ENCODE data around the gene RPS18.
A peak's percentile ranks its signal among the peaks of the same experiment; 100 is the strongest.
"Not testable (repeated sequence)": the region's sequence is repeated elsewhere in the genome, so short reads cannot be mapped to it uniquely, and the experiment has no call there.

RPS18 gene

DNA sequence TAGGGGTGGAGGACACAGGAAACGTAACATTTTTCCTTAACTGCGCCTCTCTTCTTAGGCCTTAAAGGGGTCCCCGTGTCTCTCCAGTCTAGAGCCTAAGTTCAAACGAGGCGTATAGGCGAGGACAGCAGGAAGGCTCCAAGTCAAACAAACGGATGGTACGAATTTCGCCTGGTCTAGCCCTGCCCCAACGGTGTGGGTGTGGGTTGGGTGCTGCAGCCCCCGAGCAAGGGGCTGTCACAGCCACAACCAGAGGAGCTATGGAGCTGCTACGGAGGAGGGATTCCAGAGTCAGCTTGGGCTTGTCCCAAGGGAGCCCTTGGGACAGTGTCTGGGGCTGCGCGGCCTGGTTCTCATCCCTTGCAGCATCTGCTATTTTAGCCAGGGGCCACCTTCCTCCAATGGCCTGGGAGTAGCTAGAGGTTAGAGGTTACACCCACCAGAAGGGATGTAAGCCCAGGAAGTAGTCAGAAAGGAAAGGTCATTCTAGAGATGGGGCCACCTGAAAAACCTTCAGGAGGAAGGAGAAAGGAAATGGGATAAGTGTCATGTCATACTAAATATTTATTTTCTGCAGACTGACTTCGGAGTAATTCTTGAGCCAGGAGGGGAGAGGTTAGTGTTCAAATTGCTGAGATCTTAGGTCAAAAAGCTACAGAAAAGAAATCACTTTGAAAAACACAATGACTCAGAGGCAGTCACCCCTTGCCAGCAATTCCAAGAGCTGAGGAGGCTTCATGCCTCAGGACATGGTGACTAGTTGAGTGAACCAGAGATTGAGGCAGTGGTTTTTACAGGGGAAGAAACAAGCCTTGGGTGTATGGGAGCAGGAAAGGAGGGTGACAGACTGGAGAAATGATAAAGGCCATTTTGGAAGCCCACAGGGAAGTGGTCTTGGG, 21.9 kb upstream of the RPS18 start:
- Histone ChIP-seq H3K4me1 (ENCODE audit: control insufficient read depth, insufficient read depth, low read length) (peaks cover 29% of the 10 kb centered on the region), H3K36me3 (ENCODE audit: insufficient read depth, low read length) (peaks cover 10% of the 10 kb centered on the region), H3K9me3 (replicated peaks; ENCODE audit: low read length) (no peaks in the 10 kb centered on the region), H3K4me3 (ENCODE audit: low read length) (peak overlapping the region; percentile 81), H3K9ac (ENCODE audit: low read depth, low read length) (peak overlapping the region; percentile 90), H3K27me3 (ENCODE audit: control insufficient read depth, insufficient read depth, low read length) (no peaks in the 10 kb centered on the region), H3K4me2 (ENCODE audit: low read length) (peak overlapping the region; percentile 96)

- Histone ChIP-seq H3K4me2 (ENCODE audit: low read length) (peak overlapping the region; percentile 96), H3K4me1 (ENCODE audit: control insufficient read depth, insufficient read depth, low read length) (peaks cover 29% of the 10 kb centered on the region), H3K9ac (ENCODE audit: low read depth, low read length) (no peak overlapping the region), H3K9me3 (replicated peaks; ENCODE audit: low read length) (no peaks in the 10 kb centered on the region), H3K36me3 (ENCODE audit: insufficient read depth, low read length) (peaks cover 10% of the 10 kb centered on the region), H3K27me3 (ENCODE audit: control insufficient read depth, insufficient read depth, low read length) (no peaks in the 10 kb centered on the region), H3K4me3 (ENCODE audit: low read length) (peak overlapping the region; percentile 51)
Measured at GRCh38 chr6:33250731-33251130, 21.1 kb upstream of the RPS18 start.

- H3K9ac ChIP-seq (ENCODE audit: low read depth, low read length): no peak overlapping the region
Measured at GRCh38 chr6:33251395-33252012, 20.4 kb upstream of the RPS18 start.

GRCh38 chr6:33252759-33253158, 19.1 kb upstream of the RPS18 start:
- no peak overlapping the region for H3K9ac ChIP-seq (ENCODE audit: low read depth, low read length)
- H3K4me1 ChIP-seq (ENCODE audit: control insufficient read depth, insufficient read depth, low read length): peaks cover 29% of the 10 kb centered on the region
- no peaks in the 10 kb centered on the region for H3K9me3 ChIP-seq (replicated peaks; ENCODE audit: low read length)
- no peaks in the 10 kb centered on the region for H3K27me3 ChIP-seq (ENCODE audit: control insufficient read depth, insufficient read depth, low read length)
- no peak overlapping the region for H3K4me2 ChIP-seq (ENCODE audit: low read length)
- H3K4me3 ChIP-seq (ENCODE audit: low read length): no peak overlapping the region
- H3K36me3 ChIP-seq (ENCODE audit: insufficient read depth, low read length): peaks cover 10% of the 10 kb centered on the region

More at GRCh38 chr6:33251395-33252012, 20.4 kb upstream of the RPS18 start:
- Histone ChIP-seq H3K4me3 (ENCODE audit: low read length) (no peak overlapping the region), H3K9me3 (replicated peaks; ENCODE audit: low read length) (no peaks in the 10 kb centered on the region), H3K36me3 (ENCODE audit: insufficient read depth, low read length) (peaks cover 10% of the 10 kb centered on the region), H3K4me1 (ENCODE audit: control insufficient read depth, insufficient read depth, low read length) (peaks cover 29% of the 10 kb centered on the region), H3K4me2 (ENCODE audit: low read length) (no peak overlapping the region), H3K27me3 (ENCODE audit: control insufficient read depth, insufficient read depth, low read length) (no peaks in the 10 kb centered on the region)

- no peak overlapping the region for H3K9ac ChIP-seq (ENCODE audit: low read depth, low read length)
- peaks cover 10% of the 10 kb centered on the region for H3K36me3 ChIP-seq (ENCODE audit: insufficient read depth, low read length)
- H3K4me3 ChIP-seq (ENCODE audit: low read length): no peak overlapping the region
- H3K27me3 ChIP-seq (ENCODE audit: control insufficient read depth, insufficient read depth, low read length): no peaks in the 10 kb centered on the region
- H3K4me1 ChIP-seq (ENCODE audit: control insufficient read depth, insufficient read depth, low read length): peaks cover 18% of the 10 kb centered on the region
- H3K4me2 ChIP-seq (ENCODE audit: low read length): no peak overlapping the region
- H3K9me3 ChIP-seq (replicated peaks; ENCODE audit: low read length): no peaks in the 10 kb centered on the region
Measured at GRCh38 chr6:33254591-33254990, 17.3 kb upstream of the RPS18 start.

DNA sequence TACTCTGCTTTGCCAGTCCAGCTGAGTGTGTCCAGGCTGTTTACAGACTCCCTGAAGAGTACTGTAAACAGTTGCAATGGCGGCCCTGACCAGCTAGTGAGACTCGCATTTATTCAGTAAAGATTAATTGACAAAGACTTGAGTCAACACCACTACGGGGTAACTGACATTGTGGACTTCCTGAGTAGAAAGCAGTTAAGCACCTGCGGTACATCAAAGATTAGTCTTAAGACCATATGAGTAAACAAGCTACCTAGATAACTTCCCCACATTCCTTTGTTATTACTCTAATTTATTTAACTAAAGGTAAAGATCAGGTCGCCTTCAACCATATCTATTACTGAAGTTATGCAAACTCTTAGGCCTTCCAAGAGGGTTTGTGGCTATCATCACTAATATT, 12.8 kb upstream of the RPS18 start:
- H3K9me3 ChIP-seq (replicated peaks; ENCODE audit: low read length): no peaks in the 10 kb centered on the region
- peaks cover 16% of the 10 kb centered on the region for H3K4me1 ChIP-seq (ENCODE audit: control insufficient read depth, insufficient read depth, low read length)
- no peak overlapping the region for H3K4me2 ChIP-seq (ENCODE audit: low read length)
- no peak overlapping the region for H3K9ac ChIP-seq (ENCODE audit: low read depth, low read length)
- peaks cover 15% of the 10 kb centered on the region for H3K36me3 ChIP-seq (ENCODE audit: insufficient read depth, low read length)
- no peak overlapping the region for H3K4me3 ChIP-seq (ENCODE audit: low read length)
- no peaks in the 10 kb centered on the region for H3K27me3 ChIP-seq (ENCODE audit: control insufficient read depth, insufficient read depth, low read length)

GRCh38 chr6:33262490-33262889, 9.4 kb upstream of the RPS18 start:
- Histone ChIP-seq H3K4me1 (ENCODE audit: control insufficient read depth, insufficient read depth, low read length) (peaks cover 16% of the 10 kb centered on the region), H3K36me3 (ENCODE audit: insufficient read depth, low read length) (peaks cover 42% of the 10 kb centered on the region)
- not testable (repeated sequence) for H3K4me3 ChIP-seq (ENCODE audit: low read length); H3K9ac ChIP-seq (ENCODE audit: low read depth, low read length); H3K4me2 ChIP-seq (ENCODE audit: low read length); H3K9me3 ChIP-seq (replicated peaks; ENCODE audit: low read length); H3K27me3 ChIP-seq (ENCODE audit: control insufficient read depth, insufficient read depth, low read length)

DNA sequence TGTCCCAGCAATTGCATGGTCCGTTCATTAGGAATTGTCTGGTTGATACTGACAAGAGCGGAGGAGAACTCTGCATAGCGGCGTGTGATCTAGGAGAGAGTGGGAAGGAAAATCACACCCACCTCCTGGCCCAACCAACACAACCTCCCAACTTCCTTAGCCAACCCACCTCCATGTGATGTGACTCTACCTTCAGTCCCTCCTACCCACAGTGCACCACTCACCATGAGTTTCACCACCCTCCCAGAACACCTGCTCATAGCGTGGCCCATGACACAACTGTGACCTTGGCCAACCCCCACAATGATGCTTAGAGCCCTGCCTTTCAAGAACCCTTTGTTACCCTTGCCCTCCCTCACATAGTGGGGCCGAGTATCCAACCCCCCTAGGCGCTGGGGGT, 7.9 kb upstream of the RPS18 start:
- Histone ChIP-seq H3K9ac (ENCODE audit: low read depth, low read length) (no peak overlapping the region), H3K4me3 (ENCODE audit: low read length) (no peak overlapping the region), H3K36me3 (ENCODE audit: insufficient read depth, low read length) (peaks cover 56% of the 10 kb centered on the region), H3K4me1 (ENCODE audit: control insufficient read depth, insufficient read depth, low read length) (peaks cover 16% of the 10 kb centered on the region), H3K4me2 (ENCODE audit: low read length) (no peak overlapping the region), H3K9me3 (replicated peaks; ENCODE audit: low read length) (no peaks in the 10 kb centered on the region), H3K27me3 (ENCODE audit: control insufficient read depth, insufficient read depth, low read length) (no peaks in the 10 kb centered on the region)

DNA sequence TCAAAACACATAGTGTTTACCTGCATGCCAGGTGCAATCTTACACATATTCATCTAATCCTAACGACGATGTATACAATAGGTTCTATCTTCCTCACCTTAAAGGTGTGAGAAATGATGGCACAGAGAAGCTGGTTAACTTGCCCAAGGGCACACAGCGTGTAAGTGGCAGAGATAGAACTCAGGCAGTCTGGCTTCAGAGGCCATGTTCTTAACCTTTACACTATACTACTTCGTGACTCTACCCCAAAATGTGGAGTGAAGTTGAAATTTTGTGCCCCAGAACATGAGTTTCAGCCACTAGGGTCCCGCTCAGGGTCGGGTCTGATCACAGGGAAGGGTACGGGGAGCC, 783 bp upstream of the RPS18 start:
- Histone ChIP-seq H3K9me3 (replicated peaks; ENCODE audit: low read length) (no peaks in the 10 kb centered on the region), H3K27me3 (ENCODE audit: control insufficient read depth, insufficient read depth, low read length) (no peaks in the 10 kb centered on the region), H3K9ac (ENCODE audit: low read depth, low read length) (peak overlapping the region; percentile 97), H3K4me3 (ENCODE audit: low read length) (peak overlapping the region; percentile 88), H3K4me2 (ENCODE audit: low read length) (peak overlapping the region; percentile 96), H3K4me1 (ENCODE audit: control insufficient read depth, insufficient read depth, low read length) (peaks cover 32% of the 10 kb centered on the region), H3K36me3 (ENCODE audit: insufficient read depth, low read length) (peaks cover 74% of the 10 kb centered on the region)

DNA sequence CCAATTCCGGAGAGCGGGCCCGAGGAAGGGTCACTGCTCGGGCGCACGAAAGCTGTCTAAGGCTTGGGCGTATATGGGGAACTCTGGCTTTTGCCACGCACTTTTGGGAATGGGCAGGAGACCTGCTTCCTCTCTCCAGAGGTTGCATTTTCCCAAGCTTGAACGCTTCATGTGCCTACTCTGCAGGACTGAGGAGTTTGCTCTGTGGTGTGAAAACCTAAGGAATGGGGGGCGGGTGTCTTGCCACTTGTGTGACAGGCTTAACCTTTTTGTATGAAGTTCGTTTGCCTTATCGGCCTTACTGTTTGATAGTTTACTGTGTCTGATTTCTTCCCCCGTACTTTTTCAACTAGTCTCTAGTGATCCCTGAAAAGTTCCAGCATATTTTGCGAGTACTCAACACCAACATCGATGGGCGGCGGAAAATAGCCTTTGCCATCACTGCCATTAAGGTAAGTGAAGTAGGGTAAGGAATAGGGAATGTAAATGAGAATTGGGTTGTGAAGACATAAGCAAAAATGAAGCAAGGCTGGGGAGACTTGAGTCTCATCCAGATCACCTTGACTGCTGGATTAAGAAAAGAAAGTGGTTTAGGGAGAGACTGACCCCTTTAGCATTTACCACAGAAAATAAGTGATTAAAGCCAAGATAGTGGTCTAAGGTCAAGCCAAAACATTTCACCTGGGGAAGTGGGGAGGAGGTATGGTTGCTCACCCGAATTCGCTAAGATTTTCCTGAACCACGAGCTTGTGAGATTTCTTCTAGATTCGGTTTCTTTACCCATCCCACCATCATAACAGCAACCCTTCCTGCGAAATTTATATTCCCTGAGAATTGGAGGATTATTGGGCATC, 627 bp downstream of the RPS18 start:
- Histone ChIP-seq H3K9me3 (replicated peaks; ENCODE audit: low read length) (no peaks in the 10 kb centered on the region), H3K36me3 (ENCODE audit: insufficient read depth, low read length) (peaks cover 72% of the 10 kb centered on the region), H3K4me3 (ENCODE audit: low read length) (peak overlapping the region; percentile 88), H3K4me2 (ENCODE audit: low read length) (peak overlapping the region; percentile 98), H3K9ac (ENCODE audit: low read depth, low read length) (peak overlapping the region; percentile 97), H3K27me3 (ENCODE audit: control insufficient read depth, insufficient read depth, low read length) (no peaks in the 10 kb centered on the region), H3K4me1 (ENCODE audit: control insufficient read depth, insufficient read depth, low read length) (peaks cover 44% of the 10 kb centered on the region)
